AML-193 (cell line): ENCODE results near the gene ANKRD13D.
"Not testable (repeated sequence)": the region's sequence is repeated elsewhere in the genome, so short reads cannot be mapped to it uniquely, and the experiment has no call there.

Experiments used
- DNase-seq, 2 experiments: peaks; one replicate each; lab custom pipeline; 2025; lab: John Stamatoyannopoulos, UW

The ANKRD13D gene

GRCh38 chr11:67289226-67289650 is at the start of gene ANKRD13D:
Gene ANKRD13D, plus strand, starts transcription at chr11:67289303. Its CDS starts 158 bp downstream, at chr11:67289461.
- no peak for DNase-seq

DNA sequence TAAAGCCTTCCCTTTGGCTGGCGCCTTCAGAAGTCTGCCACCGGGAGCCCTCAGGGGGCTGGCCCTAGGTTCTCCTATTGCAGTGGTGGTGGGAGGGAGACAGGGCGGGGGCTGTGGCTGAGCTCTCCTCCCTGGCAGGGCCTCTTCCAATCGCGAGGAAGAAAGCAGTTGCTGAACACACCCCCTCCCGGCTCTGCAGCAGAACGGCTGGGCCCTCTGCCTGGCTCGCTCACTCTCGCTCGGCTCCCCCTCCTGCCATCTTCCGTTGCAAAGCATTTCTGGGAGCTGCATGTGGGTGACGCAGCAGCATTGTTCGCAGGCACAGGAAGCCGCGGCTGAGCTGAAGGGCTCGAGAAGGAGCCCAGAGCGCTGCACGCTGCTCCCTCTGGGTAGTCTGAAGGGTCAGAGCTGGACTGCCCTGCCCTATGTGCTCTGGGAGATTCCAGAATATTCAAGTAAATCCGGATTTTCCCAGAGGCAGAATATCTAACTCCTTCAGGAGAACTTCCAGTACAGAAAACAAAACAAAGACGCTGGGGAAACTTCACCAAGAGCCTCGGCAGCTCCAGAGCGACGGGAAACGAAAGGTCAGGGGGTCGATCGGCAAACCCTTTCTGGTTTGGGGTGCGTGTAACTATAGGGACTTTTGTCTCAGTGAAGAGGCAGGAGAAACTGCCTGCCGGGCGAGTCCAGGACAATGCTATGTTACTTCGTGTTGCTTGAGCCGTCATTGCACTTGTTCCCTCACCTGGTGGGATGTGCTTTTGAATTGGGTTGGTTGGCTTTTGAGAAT is 49.1 kb upstream of the ANKRD13D start:
- peak; percentile 99 for DNase-seq

GRCh38 chr11:67240576-67241389 is 48.3 kb upstream of the ANKRD13D start:
- peak; percentile 48 to 61 for DNase-seq

DNA sequence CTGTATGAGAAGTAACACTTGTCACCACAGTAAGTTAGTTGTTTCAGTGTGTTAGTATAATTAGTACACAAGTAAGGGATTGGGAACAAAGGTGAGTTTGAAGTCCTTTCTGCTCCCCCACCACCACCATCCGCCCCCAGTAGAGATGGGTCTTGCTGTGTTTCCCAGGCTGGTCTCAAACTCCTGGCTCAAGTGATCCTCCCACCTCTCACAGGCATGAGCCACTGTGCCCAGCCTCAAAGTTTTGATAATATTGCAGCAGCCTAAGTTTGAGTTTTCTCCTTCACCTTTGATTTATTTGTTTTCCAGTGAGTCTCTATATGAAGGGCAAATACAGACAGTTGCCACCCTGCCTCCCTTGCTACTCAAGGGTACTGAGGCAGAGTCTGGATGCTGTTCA is 46.6 kb upstream of the ANKRD13D start:
- no peak for DNase-seq

DNA sequence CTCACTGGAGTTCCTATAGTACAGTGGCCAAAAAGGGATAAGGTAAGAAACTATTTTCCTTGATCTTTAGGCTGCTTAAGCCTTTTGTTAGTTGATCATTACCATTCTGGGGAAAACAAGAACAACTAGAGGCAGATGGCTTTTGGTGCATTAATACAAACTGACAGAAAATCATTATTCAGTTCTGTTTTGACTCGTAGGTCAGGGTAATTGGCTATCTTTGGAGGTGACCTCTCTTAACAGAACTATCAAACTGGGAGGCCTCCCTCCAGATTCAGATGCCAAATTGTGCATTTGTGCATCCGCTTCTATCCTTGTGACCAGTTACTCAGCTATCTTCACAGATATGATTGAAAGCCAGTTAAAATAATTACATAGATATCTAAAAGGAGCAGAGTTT is 46.1 kb upstream of the ANKRD13D start:
- no peak for DNase-seq

DNA sequence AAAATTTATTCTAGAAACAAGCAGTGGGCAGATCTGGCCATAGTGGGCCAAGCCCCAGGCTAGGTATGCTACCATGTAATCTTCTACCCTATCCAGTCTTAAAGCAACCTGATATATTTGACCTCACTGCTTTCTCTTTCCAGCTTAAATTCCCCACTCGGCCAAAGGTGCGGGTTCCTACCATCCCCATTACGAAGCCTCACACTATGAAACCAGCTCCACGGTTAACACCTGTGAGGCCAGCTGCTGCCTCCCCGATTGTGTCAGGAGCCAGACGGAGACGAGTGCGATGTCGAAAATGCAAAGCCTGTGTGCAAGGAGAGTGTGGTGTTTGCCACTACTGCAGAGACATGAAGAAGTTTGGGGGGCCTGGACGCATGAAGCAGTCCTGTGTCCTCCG is 44.1 kb upstream of the ANKRD13D start:
- no peak for DNase-seq

DNA sequence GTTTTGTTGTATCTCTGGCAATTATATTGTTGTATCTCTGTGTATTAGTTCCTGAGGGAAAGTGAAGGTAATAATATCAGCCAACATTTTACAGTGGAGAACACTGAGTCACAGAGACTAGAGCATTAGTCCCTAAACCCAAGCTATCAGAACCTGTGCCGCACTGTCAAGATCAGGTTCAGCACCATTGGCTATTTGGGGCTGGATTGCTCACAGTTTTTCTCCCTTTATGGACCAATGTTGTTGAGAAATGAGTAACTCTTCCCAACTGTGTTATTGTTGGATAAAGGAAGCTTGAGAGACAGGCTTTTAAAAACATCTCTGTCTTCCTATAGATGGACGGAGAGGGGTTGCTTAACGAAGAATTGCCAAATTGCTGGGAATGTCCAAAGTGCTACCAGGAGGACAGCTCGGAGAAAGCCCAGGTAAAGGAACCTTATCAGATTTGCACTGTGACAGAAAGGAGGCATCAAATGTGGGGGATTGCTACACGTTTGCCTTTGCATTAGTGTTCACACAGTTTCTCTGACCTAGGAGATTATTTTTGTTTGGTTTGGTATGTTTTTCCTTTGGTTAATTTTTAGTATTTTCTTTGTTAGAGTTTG is 41.1 kb upstream of the ANKRD13D start:
- DNase-seq = no peak

GRCh38 chr11:67248653-67249052 is 40.5 kb upstream of the ANKRD13D start:
- no peak for DNase-seq

DNA sequence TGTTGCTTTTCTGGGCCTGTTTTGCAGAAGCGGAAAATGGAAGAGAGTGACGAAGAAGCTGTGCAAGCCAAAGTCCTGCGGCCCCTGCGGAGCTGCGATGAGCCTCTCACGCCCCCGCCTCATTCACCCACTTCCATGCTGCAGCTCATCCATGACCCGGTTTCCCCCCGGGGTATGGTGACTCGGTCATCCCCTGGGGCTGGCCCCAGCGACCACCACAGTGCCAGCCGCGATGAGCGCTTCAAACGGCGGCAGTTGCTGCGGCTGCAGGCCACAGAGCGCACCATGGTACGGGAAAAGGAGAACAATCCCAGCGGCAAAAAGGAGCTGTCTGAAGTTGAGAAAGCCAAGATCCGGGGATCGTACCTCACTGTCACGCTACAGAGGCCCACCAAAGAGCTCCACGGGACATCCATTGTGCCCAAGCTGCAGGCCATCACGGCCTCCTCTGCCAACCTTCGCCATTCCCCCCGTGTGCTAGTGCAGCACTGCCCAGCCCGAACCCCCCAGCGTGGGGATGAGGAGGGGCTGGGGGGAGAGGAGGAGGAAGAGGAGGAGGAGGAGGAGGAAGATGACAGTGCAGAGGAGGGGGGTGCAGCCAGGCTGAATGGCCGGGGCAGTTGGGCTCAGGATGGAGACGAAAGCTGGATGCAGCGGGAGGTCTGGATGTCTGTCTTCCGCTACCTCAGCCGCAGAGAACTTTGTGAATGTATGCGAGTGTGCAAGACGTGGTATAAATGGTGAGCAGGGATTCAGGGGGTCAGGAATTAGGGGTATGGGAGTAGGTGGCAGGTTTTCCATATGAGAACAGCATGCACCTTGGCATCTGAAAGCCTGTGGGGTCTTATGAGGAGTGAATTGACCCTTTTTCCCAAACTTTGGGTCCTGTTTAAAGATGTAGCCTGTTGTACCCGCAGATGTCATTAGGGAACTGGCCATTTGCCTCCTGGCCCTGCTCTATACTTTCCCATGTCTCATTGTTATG is 38.8 kb upstream of the ANKRD13D start:
- no peak for DNase-seq

GRCh38 chr11:67251841-67252240 is 37.3 kb upstream of the ANKRD13D start:
- DNase-seq = no peak

- peak; percentile 46 to 49 for DNase-seq
Measured at GRCh38 chr11:67252831-67253239, 36.3 kb upstream of the ANKRD13D start.

- DNase-seq = no peak
Measured at GRCh38 chr11:67253872-67254624, 35.1 kb upstream of the ANKRD13D start.

DNA sequence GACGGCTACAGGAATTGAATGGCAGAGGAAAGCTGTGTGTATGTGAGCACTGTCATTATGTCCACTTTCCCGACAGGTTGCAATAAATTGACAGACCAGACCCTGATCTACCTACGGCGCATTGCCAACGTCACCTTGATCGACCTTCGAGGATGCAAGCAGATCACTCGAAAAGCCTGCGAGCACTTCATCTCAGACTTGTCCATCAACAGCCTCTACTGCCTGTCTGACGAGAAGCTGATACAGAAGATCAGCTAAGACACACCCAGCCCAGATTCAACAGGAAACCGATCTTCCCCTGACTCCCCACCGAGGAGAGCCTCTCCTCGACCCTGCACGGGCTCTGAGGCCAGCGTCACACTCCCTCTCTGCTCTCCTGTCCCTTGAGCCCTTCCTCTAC is 34.3 kb upstream of the ANKRD13D start:
- DNase-seq = no peak

- no peak for DNase-seq
Measured at GRCh38 chr11:67255353-67255752, 33.8 kb upstream of the ANKRD13D start.

DNA sequence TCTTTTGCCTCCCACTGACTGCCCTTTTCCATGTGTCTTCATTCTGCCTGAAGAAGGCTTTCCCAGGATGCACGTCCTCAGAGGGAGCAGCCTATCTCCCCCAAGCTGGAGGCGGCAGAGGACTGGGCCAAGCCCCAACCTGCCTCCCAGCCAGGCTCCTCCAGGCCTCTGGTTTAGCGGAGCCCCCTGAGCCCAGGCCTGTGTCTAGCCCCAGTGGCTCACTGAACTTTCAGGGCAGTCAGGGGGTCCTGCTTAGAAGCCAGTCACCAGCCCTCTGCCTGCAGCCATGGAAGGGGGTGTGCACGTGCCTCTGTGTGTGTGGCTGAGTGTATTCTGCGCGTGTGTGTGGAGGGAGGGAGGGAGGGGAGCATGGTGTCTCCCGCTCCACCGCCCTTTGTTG is 33.2 kb upstream of the ANKRD13D start:
- DNase-seq = no peak

DNA sequence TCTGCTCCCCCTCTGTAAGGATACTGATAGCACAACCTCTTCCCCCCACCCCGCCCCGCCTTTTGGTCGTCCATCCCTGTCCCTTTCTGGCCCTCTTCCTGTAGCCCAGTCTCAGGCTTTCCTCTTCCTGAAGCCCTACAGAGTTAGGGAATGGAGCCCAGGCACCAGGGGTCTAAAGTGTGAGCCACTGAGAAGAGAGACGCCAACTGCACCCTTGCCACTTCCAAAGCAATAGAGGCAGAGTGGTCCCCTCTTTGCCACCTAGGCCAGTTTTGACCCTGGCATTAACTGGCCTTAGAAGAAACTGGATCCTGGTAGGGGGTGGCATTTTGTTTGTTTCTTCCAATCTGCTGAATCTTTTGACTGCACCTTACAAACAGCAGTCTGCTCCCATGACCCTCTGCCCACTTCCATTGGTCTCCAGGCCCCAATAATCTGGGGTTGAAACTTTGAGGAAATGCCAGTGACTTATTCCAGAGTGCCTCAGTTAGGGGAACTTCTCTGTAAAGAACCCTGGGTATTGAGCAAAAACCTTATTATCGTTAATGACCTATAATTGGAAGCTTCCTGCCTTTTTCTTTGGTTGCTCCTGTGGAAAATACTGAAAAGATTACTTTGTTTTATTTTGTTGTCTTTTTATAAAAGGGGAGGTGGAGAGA is 32.5 kb upstream of the ANKRD13D start:
- no peak for DNase-seq

DNA sequence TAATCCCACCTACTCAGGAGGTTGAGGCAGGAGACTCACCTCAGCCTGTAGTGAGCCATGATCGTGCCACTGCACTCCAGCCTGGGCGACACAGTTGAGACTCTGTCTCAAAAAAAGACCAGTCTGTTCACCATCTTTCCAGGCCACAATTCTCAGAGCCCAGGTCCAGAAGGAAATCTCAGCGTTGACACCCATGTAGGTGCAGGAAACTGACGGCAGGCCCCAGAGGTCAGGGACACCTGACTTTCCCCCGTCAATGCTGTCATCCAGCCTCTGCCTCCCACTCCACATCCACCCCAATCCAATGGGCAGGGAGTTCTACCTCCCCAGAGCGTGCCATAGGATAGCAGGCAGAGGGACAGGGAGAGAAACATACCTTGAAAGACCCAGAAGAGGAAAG is 28.7 kb upstream of the ANKRD13D start:
- DNase-seq = no peak

DNA sequence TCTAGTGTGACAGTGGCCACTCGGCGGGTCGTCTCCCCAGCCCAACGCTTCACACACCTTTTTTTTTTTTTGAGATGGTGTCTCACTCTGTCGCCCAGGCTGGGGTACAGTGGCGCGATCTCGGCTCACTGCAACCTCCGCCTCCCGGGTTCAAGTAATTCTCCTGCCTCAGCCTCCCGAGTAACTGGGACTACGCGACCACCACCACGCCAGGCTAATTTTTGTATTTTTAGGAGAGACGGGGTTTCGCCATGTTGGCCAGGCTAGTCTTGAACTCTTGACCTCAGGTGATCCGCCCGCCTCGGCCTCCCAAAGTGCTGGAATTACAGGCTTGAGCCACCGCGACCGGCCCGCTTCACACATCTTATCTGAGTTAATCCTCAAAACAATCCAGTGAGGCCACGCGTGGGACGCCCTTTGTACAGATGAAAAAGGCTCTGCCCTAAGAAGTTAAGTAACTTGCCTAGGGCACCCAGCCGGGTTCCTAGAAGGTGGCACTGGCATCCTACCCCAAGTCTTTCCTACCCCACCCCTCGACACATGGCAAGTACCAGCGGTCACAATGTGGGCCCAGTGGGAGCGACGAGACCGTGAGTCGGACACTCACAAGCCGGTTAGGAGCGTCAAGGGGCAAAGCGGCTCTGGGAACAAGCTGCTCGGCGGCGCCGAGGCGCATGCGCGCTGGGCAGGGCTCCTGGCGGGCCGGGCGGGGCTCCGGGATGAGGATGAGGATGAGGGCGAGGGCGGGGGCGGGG is 28.0 kb upstream of the ANKRD13D start:
- DNase-seq = not testable (repeated sequence)

- no peak for DNase-seq
Measured at GRCh38 chr11:67261640-67261945, 27.5 kb upstream of the ANKRD13D start.
